HG03558 (cell line): ENCODE results near the gene MAB21L1.

ENCODE experiments used
- ATAC-seq: cut with Tn5 transposase; IDR thresholded peaks from one replicate; pipeline ENCODE4 v1.9.1; 2021; ENCODE audit warnings: moderate number of reproducible peaks; ENCODE audit not compliant: unreplicated experiment; ENCODE audit errors: extremely low read depth

MAB21L1 gene

GRCh38 chr13:35475960-35476943 lies at the start of gene MAB21L1:
Gene MAB21L1 (minus strand): TSS chr13:35476689. CDS start chr13:35476138, 551 bp downstream.
- no peak for ATAC-seq

- ATAC-seq: no peak
These were observed 47.7 kb upstream of the MAB21L1 start for GRCh38 chr13:35524171-35524570.

GRCh38 chr13:35518337-35518946 lies 42.0 kb upstream of the MAB21L1 start:
- no peak for ATAC-seq

GRCh38 chr13:35514801-35515502 lies 38.5 kb upstream of the MAB21L1 start:
- no peak for ATAC-seq

GRCh38 chr13:35514061-35514477 lies 37.6 kb upstream of the MAB21L1 start:
- ATAC-seq: no peak

- no peak for ATAC-seq
These were observed 35.9 kb upstream of the MAB21L1 start for GRCh38 chr13:35512271-35512920.

GRCh38 chr13:35502456-35502855 lies 26.0 kb upstream of the MAB21L1 start:
- ATAC-seq: no peak

GRCh38 chr13:35501661-35502235 lies 25.3 kb upstream of the MAB21L1 start:
- no peak for ATAC-seq

GRCh38 chr13:35500144-35500543 lies 23.7 kb upstream of the MAB21L1 start:
- ATAC-seq: no peak

- no peak for ATAC-seq
These were observed 23.2 kb upstream of the MAB21L1 start for GRCh38 chr13:35499676-35500075.

- no peak for ATAC-seq
These were observed 22.7 kb upstream of the MAB21L1 start for GRCh38 chr13:35499196-35499662.

- no peak for ATAC-seq
These were observed 21.7 kb upstream of the MAB21L1 start for GRCh38 chr13:35498231-35498630.

- ATAC-seq: no peak
These were observed 20.4 kb upstream of the MAB21L1 start for GRCh38 chr13:35496761-35497386.

- no peak for ATAC-seq
These were observed 19.5 kb upstream of the MAB21L1 start for GRCh38 chr13:35496006-35496405.

GRCh38 chr13:35489050-35489449 lies 12.6 kb upstream of the MAB21L1 start:
- ATAC-seq: no peak

- no peak for ATAC-seq
These were observed 8.9 kb upstream of the MAB21L1 start for GRCh38 chr13:35485424-35485823.

- no peak for ATAC-seq
These were observed 7.9 kb upstream of the MAB21L1 start for GRCh38 chr13:35484384-35484783.

- ATAC-seq: no peak
These were observed 7.3 kb upstream of the MAB21L1 start for GRCh38 chr13:35483761-35484160.

- ATAC-seq: no peak
These were observed 6.0 kb upstream of the MAB21L1 start for GRCh38 chr13:35482527-35482926.
